ENCODE results near the gene AKT2.

The AKT2 gene

GRCh38 chr19:40271706-40272105 lies 13.4 kb downstream of the AKT2 start:
- DNase-seq = no peak

DNA sequence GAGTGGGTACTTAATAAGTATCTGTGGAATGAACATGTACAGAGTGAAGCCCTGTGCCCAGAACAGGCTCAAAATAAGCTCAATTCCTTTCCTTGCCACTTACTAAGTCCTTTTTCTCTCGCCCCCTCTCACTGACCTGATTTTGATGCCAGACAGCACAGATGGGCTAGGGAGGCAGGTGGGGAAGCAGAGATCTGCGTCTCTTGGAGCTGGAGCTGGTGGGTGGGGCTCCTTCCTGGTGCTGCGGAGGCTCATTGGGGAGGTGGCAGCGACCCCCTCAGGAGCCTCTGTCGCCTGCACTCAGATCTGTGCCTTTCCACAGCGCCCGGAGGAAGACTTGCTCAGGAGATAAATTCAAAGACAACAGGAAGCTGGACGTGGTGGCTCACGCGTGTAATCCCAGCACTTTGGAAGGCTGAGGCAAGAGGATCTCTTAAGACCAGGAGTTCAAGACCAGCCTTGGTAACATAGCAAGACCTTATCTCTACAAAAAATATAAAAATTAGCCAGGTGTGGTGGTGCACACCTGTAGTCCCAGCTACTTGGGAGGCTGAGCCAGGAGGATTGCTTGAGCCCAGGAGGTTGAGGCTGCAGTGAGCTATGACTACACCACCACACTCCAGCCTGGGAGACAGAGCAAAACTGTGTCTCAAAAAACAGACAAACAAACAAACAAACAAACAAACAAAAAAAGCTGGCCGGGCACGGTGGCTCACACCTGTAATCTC lies 14.6 kb downstream of the AKT2 start:
- DNase-seq = no peak

DNA sequence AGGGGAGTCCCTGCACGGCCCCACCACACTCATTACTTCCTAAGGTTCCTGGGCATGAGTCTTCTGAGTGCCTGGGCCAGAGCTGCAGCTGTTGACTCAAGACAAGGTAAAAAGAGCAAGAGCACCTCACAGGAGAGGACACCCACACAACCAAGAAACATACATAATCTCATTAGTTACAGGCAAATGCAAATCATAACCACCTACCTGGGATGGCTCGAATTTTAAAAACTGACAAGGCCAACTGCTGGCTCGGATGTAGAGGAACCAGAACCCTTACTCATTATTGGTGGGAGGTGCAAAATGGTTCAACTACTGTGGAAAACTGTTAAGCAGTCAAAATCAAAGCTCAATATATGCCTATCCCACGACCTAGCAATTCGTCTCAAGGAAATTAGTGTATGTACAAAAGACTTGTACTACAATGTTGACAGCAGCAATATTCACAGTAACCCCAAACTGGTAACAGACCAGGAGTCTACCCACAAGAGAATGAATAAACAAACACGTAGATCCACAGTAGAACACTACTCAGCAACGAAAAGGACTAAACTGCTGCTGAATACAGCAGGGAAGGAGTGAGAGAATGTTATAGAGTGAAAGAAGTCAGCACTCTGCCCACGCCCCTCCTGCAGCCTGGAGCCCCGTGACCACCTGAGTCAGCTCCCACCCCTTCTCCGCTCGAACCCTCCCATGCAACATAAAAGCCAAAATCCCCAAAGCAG lies 15.8 kb downstream of the AKT2 start:
- DNase-seq = no peak

DNA sequence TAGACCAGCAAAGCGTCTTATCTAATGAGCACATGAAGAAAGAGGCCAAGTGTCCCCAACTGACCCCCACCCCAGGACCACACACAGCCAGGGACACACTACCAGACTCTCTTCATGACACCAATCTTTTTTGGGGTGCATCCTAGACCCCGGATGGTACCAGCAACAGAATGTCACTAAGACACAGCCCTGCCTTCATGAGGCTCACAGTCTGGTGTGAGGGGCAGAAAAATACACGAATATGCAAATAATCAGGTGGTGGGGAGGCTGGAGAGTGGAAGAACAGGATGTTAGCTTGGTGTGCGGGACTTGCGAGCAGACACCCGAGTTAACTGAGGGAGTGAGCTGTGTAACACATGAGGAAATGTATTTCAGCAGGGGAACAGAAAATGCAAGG lies 17.5 kb downstream of the AKT2 start:
- DNase-seq = no peak

- no peak for DNase-seq
These were observed 18.1 kb downstream of the AKT2 start for GRCh38 chr19:40266912-40267600.

DNA sequence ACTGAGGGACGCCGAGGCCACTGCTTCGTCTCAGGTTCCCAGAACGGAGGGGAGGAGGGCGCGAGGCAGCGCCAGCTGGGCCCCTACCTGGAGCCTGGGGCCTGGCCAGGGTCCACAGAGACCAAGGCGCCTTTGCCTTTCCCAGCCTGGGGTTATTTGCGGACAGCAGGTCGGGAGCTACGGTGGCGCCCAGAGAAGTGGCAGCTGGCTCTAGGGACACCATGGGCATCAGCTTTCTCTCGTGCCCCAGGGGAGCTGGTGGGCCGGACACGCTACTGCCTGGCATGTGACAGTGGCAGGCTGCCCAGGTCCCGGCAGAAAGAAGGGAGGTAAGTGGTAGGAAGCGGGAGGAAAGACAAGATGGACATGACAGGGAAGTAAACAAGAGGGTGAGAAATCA lies 19.0 kb downstream of the AKT2 start:
- DNase-seq = peak; percentile 66 to 85

- DNase-seq = no peak
These were observed 19.4 kb downstream of the AKT2 start for GRCh38 chr19:40265763-40266099.

GRCh38 chr19:40265055-40265762 lies 19.9 kb downstream of the AKT2 start:
- DNase-seq = no peak

GRCh38 chr19:40264314-40265054 lies 20.7 kb downstream of the AKT2 start:
- DNase-seq = no peak

DNA sequence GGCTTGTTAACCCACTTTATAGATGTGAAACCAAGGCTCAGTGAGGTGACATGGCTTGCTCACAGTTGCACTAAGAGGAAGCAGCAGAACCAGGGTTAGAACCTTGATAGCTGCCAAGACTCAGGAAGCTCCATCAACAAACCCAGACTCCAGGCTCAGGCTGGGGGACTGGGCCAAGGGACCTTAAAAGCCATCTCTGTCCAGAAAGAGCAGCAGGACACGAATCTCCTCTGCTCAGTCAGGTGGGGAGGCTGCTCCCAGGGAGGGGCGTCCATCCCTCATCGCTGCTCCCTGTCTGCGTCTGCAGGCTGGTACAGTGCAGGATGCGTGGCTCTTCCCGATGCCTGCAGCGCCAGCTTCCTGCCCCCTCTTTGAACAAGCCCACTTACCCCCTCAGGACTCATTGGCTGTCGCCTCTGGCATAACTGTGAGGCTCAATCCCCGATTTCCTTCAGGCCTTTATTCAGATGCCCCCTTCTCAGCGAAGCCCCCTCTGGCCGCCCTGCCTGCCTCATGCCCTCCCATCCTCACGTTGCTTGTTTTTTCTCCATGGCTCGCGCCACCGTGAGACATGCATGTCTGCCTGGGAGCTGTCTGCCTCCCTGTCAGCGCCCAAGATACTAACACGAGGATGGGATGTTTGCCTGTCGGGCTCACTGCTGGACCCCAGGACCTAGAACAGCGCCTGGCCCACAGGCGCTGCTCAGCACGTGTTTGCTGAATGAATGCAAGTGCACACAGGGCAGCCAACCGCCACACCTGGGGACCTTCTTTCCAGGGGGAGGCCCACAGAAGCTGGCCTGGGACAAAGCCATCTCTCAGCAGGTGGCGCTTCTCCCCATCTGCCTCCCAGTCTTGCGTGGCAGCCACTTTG lies 21.5 kb downstream of the AKT2 start:
- DNase-seq = no peak

DNA sequence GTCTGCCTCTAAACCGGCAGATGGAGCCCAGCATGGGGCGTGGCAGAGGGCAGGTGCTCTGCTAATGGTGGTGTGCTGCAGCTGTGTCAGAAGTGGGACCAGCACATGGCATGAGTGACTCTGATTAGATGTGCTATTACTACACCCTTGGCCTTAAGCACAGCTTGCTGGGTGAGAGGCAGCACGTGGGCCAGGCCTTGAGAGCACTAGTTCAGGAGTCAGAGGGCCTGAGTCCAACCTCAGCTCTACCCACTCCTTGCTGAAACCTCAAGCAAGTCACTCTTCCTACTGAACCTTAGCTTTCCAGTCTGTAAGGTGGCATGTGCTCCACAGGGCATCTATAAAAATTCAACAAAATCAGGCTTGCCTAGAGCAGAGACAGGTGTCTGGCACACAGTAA lies 22.7 kb downstream of the AKT2 start:
- peak in 1 of 2 experiments; percentile 46 for DNase-seq

DNA sequence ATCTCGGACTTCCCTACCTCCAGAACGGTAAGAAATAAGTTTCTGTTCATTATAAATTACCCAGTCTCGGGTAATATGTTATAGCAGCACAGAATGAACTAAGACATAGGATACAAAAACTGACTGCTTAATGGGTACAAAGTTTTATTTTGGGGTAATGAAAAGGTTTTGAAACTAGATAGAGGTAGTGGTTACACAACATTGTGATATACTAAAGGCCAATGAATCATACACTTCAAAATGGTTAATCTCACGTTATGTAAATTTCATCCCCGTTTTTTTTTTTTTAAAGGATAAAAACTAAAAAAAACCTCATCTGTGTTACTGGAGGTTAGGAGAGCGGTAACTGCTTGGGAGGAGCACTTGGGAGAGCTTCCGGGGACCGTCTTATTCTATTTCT lies 23.5 kb downstream of the AKT2 start:
- no peak for DNase-seq

DNA sequence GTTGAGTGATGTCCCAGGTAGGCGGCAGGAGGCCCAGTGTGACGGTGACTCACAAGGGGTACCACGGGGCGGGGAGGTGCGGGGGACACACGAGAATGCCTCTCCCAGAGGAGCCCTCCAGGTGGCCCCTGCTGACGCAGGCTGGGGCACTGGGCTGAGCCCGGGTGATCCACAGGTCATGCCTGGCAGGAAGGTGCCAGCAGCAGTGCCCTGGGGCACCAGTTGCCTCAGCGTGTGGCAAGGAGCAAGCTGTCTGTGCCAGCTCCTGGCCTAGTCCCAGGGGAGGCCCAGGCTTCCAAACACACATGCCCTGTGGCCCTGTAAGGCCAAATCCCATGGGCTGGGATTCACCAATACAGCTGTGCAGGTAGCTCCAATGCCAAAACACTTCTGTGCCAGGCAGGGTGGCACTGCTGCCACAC lies 28.0 kb downstream of the AKT2 start:
- no peak for DNase-seq

DNA sequence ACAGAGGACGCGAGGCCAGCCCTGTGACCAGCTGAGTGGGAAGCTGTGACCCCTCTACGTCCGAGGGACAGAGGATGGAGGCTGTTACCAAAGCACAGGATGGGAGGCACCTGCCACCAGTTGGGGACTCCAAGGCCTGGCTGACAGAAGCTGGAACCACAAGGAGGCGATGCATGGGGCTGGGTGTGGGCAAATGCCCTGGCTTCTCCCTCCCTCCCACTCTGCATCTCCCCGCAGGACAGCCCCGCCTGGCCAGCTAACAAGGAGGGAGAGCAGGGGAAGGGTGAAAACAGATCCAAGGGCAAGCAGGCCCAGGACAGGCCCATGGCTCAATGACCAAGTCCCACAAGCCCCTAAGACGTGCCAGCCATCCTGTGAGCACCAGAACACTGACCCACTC lies 28.6 kb downstream of the AKT2 start:
- no peak for DNase-seq

DNA sequence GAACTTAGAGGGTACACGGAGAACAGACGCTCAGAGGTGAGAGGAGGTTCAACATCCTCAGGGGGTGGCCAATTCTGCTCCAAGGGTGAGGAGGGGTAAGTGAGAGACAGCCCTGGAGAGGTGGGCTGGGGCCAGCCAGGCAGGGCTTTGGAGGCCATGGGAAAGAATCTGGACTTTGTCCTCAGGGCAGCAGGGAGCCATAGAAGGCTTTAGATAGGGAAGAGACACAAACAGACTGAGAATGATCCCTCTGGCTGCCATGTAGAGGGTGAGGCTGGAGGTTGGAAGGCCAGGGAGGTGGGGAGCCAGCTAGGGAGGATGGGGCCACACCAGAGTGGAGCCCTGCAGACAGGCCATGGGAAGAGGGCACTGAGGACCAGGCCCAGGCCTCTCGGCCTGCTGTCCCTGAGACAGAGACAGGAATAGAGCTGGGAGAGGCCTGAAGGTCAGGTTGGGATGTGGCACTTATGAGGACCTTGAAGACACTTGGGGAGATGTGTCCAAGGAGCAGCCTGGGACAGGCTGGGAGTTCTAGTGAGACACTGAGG lies 29.5 kb downstream of the AKT2 start:
- DNase-seq = no peak

DNA sequence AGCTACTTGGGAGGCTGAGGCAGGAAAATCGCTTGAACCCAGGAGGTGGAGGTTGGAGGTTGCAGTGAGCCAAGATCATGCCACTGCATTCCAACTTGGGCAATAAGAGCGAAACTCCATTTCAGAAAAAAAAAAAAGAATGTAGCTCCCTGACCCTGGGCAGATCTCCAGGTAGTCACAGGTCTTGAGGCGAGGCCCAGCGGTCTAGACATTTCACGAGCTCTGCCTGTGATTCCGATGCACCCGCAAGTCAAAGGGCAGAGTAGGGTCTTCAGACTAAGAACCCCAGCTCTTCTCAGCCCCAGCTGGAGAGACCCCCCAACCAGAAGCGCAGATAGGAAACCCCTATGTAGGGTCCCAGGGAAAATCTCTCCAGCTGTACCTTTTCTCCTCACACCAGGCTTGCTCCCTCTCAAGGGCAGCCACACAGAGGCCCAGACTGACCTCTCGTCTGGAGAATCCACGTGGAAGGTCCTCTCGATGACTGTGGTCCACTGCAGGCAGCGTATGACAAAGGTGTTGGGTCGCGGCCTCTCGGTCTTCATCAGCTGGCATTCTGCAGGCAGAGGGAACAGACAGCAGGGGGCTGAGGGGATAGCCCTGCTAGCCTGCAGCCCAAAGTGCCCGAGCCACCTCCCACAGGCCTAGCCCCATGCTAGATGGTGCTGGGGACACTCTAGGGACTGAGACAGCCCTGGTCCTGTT lies 30.3 kb downstream of the AKT2 start:
- no peak for DNase-seq

DNA sequence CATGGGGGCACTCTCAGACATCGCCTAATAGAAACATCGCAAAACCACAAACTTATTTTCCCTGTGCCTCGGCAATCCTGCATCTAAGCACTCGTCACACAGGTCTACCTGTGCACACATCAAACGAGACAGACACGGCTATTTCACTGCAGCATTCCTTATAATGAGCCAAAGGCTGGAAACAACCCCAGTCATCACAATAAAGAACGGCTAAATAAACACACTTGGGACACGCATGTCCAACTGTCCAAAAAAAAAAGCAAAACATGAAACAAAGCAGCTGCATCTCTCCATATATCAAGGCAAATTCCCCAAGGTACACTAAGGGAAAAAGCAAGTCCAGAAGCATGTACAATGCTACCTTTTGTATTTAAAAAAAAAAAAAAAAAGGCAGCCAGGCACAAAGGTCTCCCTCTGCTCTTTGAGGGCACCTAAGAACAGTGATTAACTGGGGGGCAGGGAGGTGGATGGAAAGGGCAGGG lies 31.5 kb downstream of the AKT2 start:
- peak in 1 of 2 experiments; percentile 16 for DNase-seq

DNA sequence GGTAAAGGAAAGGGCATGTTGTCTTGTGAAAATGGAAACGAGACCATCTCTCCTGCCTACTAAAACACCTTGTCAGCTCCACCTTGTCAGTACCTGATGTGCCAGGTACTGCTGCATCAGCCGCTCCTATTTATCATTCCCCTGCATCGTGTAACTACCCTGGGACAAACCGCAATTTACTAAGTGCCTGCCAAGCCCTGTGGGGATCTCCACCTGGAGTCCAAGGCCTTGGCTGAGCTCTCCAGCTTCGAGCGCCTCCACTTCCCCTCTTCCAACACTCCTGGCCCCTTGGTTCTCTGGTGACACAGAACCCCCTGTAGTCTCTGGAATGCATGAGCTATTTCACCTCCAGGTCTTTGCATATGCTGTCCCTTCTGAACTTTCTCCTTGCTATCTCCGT lies 32.8 kb downstream of the AKT2 start:
- DNase-seq = no peak

DNA sequence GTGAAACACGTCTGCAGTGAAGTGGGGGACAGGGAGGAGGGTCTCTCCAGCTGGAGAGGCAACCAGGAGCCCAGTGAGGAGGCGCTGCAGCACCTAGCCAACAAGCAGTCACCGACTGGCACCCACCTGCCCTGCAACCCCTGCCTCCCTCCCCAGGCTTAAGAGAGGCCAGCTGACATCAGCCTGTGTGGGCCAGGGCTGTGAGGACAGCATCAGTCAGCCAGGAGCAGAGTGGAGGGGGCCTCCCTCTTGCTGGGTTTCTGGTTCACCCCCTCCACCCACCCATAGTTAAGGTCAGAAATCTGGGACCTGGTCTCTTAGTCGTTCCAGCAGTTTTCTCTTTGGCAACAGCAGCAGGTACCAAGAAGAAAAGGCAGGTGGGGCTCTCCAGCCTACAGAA lies 33.2 kb downstream of the AKT2 start:
- no peak for DNase-seq

DNA sequence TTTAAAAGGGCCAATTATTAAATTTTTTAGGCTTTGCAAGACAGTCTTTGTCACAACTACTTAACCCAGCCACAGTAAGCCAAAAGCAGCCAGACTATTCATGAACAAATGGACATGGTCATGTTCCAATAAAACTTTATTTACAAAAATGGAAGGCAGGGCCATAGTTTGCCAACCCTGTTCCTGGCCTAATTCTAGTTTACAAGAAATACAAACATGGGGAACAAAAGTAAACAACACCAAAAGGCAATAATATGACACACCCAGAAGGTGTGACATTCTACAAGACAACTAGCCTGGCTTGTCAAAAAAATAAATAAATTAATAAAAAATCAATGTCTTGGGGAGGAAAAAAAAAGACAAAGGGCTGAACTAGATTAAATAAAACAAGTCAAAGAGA lies 33.9 kb downstream of the AKT2 start:
- no peak for DNase-seq

GRCh38 chr19:40249781-40250180 lies 35.4 kb downstream of the AKT2 start:
- DNase-seq = no peak
